Stimulated activated CD8-positive, alpha-beta memory T cell treated with anti-CD3 and anti-CD28 coated beads, Interleukin-4, amount 100 ng/mL, for 4 hours (primary cell): ENCODE results near the gene SCN5A.

ENCODE experiments used
- DNase-seq, 2 donors: peaks; one replicate each; pipeline ENCODE4 v3.0.0-alpha.2; 2020; ENCODE audit warnings: low read depth in 2 of 2, low spot score in 1 of 2

Gene SCN5A

GRCh38 chr3:38509732-38510131 is 139.8 kb downstream of the SCN5A start:
- DNase-seq, result no peak

GRCh38 chr3:38507120-38507519 is 142.4 kb downstream of the SCN5A start:
- no peak for DNase-seq

GRCh38 chr3:38500688-38501417 is 148.6 kb downstream of the SCN5A start:
- DNase-seq, result no peak
